K562 (cell line): ENCODE data around the gene TBC1D2B.
"Not testable (repeated sequence)": the region's sequence is repeated elsewhere in the genome, so short reads cannot be mapped to it uniquely, and the experiment has no call there.

Experiments
- CBFA2T2 ChIP-seq: fragments of 450-650 bp; conservative IDR thresholded peaks from 2 replicates; pipeline ENCODE4 v1.6.1; 2017; ENCODE audit warnings: mild to moderate bottlenecking
- HMG20B ChIP-seq: fragments of 250-450 bp; sonication (Bioruptor Pico); IDR thresholded peaks from 2 replicates; pipeline ENCODE4 v1.5.0; 2021; ENCODE audit warnings: mild to moderate bottlenecking
- TAF1 ChIP-seq: IDR thresholded peaks from 2 replicates; pipeline ENCODE4 v1.6.1; 2011; ENCODE audit warnings: mild to moderate bottlenecking, low read length, moderate library complexity; ENCODE audit not compliant: insufficient read depth, control insufficient read depth, severe bottlenecking; ENCODE audit errors: extremely low read depth

GRCh38 chr15:77996226-77996625 lies 81.3 kb downstream of the TBC1D2B start:
- not testable (repeated sequence) for TF ChIP-seq TAF1; HMG20B (CRISPR knock-in tag); CBFA2T2
